Mesothelial cell of epicardium (in vitro differentiated cells): ENCODE data around the gene CAMK2B. TPM values are rescaled to one million over a fixed set of nuclear protein-coding genes. Genes with fewer than 3 reads are reported as not detected.

Source experiments
- DNase-seq, 2 experiments: peaks; one replicate each; pipeline ENCODE4 v3.0.0; 2021; ENCODE audit warnings: low spot score in 2 of 2; ENCODE audit not compliant: unreplicated experiment in 2 of 2
- H3K27ac Mint-ChIP-seq: 2 replicates; pipeline ENCODE4 v1.8.0; 2021; ENCODE audit warnings: mixed read lengths
- H3K27me3 Mint-ChIP-seq: 2 replicates; pipeline ENCODE4 v1.8.0; 2021; ENCODE audit warnings: low read depth, mixed read lengths
- H3K36me3 Mint-ChIP-seq: 2 replicates; pipeline ENCODE4 v1.8.0; 2021; ENCODE audit warnings: mixed read lengths
- H3K4me1 Mint-ChIP-seq: 2 replicates; pipeline ENCODE4 v1.8.0; 2021; ENCODE audit warnings: mixed read lengths
- H3K4me3 Mint-ChIP-seq: 2 replicates; pipeline ENCODE4 v1.8.0; 2021; ENCODE audit warnings: mild to moderate bottlenecking, moderate library complexity, mixed read lengths
- H3K9me3 Mint-ChIP-seq: 2 replicates; pipeline ENCODE4 v1.8.0; 2021; ENCODE audit warnings: mixed read lengths
- total RNA-seq: library from RNA; stranded (reverse); gene quantifications from 3 replicates; pipeline ENCODE4 v1.2.1, GENCODE V29; 2021
- TF ChIP-seq, protein P1 (sequence below): fragments of 200-600 bp; sonication (generic); IDR thresholded peaks from one replicate; pipeline ENCODE4 v1.5.0; 2021; ENCODE audit warnings: antibody characterized with exemption; ENCODE audit not compliant: unreplicated experiment

The CAMK2B gene
- total RNA-seq, 1 donor from 2014 or later = 1.8 TPM

DNA sequence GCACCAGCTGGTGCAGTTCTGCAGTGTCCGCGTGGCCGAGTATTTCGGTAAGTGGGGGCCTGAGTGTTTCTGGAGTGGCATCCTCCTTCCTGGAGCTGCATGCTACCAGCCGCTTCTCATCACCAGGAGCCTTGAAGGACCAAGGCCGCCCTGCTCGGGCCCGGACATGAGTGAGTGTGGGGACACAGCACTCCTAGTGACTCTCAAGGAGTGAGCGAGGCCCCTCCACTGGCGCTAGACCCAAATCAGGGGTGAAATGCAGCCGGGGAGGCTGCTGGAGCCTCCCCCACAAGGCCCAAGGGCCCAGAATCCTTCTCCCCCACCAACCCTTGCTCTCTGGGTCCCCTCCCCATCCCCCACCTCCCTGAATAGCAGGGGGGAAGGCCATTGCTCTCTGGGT lies 48.0 kb downstream of the CAMK2B start:
- Mint-ChIP-seq H3K36me3 (no peaks in the 10 kb centered on the region), H3K9me3 (no peaks in the 10 kb centered on the region), H3K4me3 (no peak overlapping the region), H3K4me1 (peaks cover 4% of the 10 kb centered on the region), H3K27ac (no peak overlapping the region), H3K27me3 (no peaks in the 10 kb centered on the region)
- TF ChIP-seq, protein P1, sequence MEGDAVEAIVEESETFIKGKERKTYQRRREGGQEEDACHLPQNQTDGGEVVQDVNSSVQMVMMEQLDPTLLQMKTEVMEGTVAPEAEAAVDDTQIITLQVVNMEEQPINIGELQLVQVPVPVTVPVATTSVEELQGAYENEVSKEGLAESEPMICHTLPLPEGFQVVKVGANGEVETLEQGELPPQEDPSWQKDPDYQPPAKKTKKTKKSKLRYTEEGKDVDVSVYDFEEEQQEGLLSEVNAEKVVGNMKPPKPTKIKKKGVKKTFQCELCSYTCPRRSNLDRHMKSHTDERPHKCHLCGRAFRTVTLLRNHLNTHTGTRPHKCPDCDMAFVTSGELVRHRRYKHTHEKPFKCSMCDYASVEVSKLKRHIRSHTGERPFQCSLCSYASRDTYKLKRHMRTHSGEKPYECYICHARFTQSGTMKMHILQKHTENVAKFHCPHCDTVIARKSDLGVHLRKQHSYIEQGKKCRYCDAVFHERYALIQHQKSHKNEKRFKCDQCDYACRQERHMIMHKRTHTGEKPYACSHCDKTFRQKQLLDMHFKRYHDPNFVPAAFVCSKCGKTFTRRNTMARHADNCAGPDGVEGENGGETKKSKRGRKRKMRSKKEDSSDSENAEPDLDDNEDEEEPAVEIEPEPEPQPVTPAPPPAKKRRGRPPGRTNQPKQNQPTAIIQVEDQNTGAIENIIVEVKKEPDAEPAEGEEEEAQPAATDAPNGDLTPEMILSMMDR = no peak
- DNase-seq = no peak

DNA sequence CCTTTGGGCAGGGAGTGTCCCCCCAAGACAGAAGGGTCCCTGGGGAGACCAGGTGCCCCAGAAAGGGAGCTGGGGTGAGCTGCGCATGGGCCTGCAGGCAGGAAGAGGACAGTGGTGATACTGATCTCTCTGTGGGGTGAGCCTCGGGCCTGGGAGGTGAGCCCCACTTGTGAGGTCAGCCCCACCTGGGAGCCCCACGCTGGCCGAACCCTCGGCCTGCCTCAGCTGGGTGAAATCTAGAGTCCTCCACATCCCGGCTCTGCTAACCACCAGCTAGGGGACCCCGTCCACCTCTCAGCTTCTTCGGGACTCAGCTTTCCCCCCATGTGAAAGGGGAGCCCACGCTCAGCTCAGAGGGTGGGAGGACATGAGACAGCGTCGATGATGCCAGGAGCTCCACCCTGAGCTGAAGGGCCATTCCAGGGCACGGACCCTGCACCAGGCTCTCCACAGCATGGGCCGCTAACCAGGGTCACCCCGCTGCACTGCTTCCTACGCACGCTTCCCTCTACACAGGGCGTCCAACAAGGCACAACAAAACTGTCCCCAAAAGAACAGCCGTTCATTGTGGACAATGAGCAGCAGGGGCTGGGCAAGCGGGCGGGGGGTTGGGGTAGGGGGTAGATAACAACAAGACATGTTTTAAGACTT lies 48.7 kb downstream of the CAMK2B start:
- Mint-ChIP-seq H3K4me3 (no peak overlapping the region), H3K9me3 (no peaks in the 10 kb centered on the region), H3K4me1 (peaks cover 4% of the 10 kb centered on the region), H3K27ac (no peak overlapping the region), H3K27me3 (no peaks in the 10 kb centered on the region), H3K36me3 (no peaks in the 10 kb centered on the region)
- no peak for DNase-seq
- TF ChIP-seq, protein P1 = no peak

- Mint-ChIP-seq H3K4me3 (peak overlapping the region; percentile 41), H3K27me3 (no peaks in the 10 kb centered on the region), H3K9me3 (no peaks in the 10 kb centered on the region), H3K4me1 (peaks cover 4% of the 10 kb centered on the region), H3K27ac (peak overlapping the region; percentile 43), H3K36me3 (no peaks in the 10 kb centered on the region)
- TF ChIP-seq, protein P1 = no peak
- no peak for DNase-seq
Observed at GRCh38 chr7:44275957-44276570, 49.3 kb downstream of the CAMK2B start.

DNA sequence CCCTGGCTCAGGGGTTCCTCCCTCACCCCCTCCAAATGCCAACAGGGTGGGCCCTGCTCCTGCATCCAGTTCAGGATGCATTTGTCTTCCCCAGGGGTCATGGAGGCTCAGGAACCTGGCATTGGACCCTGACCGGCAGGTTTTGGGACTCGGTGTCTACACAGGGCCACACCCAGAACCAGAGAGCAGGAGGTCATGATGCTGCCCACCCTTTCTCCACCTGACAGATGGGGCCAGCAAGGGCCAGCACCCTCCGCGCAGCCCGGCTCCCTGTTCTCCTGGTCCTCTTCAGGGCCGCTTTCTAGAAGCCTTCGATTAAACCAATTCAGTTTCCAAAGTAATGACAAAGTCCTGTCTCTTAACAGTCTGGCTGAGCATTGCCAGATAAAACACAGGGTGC lies 50.2 kb downstream of the CAMK2B start:
- TF ChIP-seq, protein P1 = no peak
- Mint-ChIP-seq H3K27me3 (no peaks in the 10 kb centered on the region), H3K9me3 (no peaks in the 10 kb centered on the region), H3K27ac (no peak overlapping the region), H3K36me3 (no peaks in the 10 kb centered on the region), H3K4me1 (peaks cover 4% of the 10 kb centered on the region), H3K4me3 (no peak overlapping the region)
- no peak for DNase-seq

GRCh38 chr7:44274623-44274975 lies 50.8 kb downstream of the CAMK2B start:
- H3K27me3 Mint-ChIP-seq = no peaks in the 10 kb centered on the region
- no peaks in the 10 kb centered on the region for H3K9me3 Mint-ChIP-seq
- TF ChIP-seq, protein P1 = no peak
- no peak overlapping the region for H3K4me3 Mint-ChIP-seq
- no peak for DNase-seq
- no peak overlapping the region for H3K27ac Mint-ChIP-seq
- H3K4me1 Mint-ChIP-seq = peaks cover 4% of the 10 kb centered on the region
- H3K36me3 Mint-ChIP-seq = no peaks in the 10 kb centered on the region
